ENCODE results near the gene WASL.
"Not testable (repeated sequence)": the region's sequence is repeated elsewhere in the genome, so short reads cannot be mapped to it uniquely, and the experiment has no call there.

Gene WASL

GRCh38 chr7:123658023-123658422, 90.8 kb downstream of the WASL start:
- DNase-seq (ENCODE audit: low spot score): no peak

- DNase-seq (ENCODE audit: low spot score): no peak
Observed at GRCh38 chr7:123657304-123657685, 91.5 kb downstream of the WASL start.

GRCh38 chr7:123656544-123657303, 92.1 kb downstream of the WASL start:
- no peak for DNase-seq (ENCODE audit: low spot score)

- no peak for DNase-seq (ENCODE audit: low spot score)
Observed at GRCh38 chr7:123655614-123656013, 93.2 kb downstream of the WASL start, which contains the start of gene LMOD2. Gene LMOD2, plus strand, starts transcription at chr7:123655866. Its CDS starts 98 bp downstream, at chr7:123655964.

GRCh38 chr7:123653162-123653561, 95.6 kb downstream of the WASL start:
- no peak for DNase-seq (ENCODE audit: low spot score)

GRCh38 chr7:123652406-123652805, 96.4 kb downstream of the WASL start:
- DNase-seq (ENCODE audit: low spot score): no peak

- no peak for DNase-seq (ENCODE audit: low spot score)
Observed at GRCh38 chr7:123650595-123650994, 98.2 kb downstream of the WASL start.

GRCh38 chr7:123649964-123650363, 98.8 kb downstream of the WASL start:
- DNase-seq (ENCODE audit: low spot score): peak; percentile 23

GRCh38 chr7:123647106-123647730, 101.6 kb downstream of the WASL start:
- DNase-seq (ENCODE audit: low spot score): no peak

- DNase-seq (ENCODE audit: low spot score): no peak
Observed at GRCh38 chr7:123645516-123645915, 103.3 kb downstream of the WASL start.

GRCh38 chr7:123643495-123644441, 105.0 kb downstream of the WASL start:
- DNase-seq (ENCODE audit: low spot score): peak; percentile 86

- DNase-seq (ENCODE audit: low spot score): no peak
Observed at GRCh38 chr7:123641901-123642300, 106.9 kb downstream of the WASL start.

- no peak for DNase-seq (ENCODE audit: low spot score)
Observed at GRCh38 chr7:123640583-123640982, 108.2 kb downstream of the WASL start.

GRCh38 chr7:123639631-123640030, 109.2 kb downstream of the WASL start:
- no peak for DNase-seq (ENCODE audit: low spot score)

- no peak for DNase-seq (ENCODE audit: low spot score)
Observed at GRCh38 chr7:123637878-123638277, 110.9 kb downstream of the WASL start.

GRCh38 chr7:123637203-123637602, 111.6 kb downstream of the WASL start:
- DNase-seq (ENCODE audit: low spot score): no peak

- peak; percentile 40 for DNase-seq (ENCODE audit: low spot score)
Observed at GRCh38 chr7:123635551-123636359, 113.0 kb downstream of the WASL start.

GRCh38 chr7:123634011-123634573, 114.7 kb downstream of the WASL start:
- DNase-seq (ENCODE audit: low spot score): not testable (repeated sequence)

GRCh38 chr7:123633553-123633952, 115.2 kb downstream of the WASL start:
- no peak for DNase-seq (ENCODE audit: low spot score)

GRCh38 chr7:123632808-123633207, 116.0 kb downstream of the WASL start:
- no peak for DNase-seq (ENCODE audit: low spot score)

All from SW480 (cell line).